CD4-positive, alpha-beta T cell treated with Interleukin-4 for 1 hour (primary cell): ENCODE results near the gene PRSS12.
"Not testable (repeated sequence)": the region's sequence is repeated elsewhere in the genome, so short reads cannot be mapped to it uniquely, and the experiment has no call there.

Experiments
- DNase-seq, 2 donors: peaks; one replicate each; pipeline ENCODE4 v3.0.0-alpha.2; 2020 to 2022

The PRSS12 gene

GRCh38 chr4:118314221-118314620 lies 38.6 kb downstream of the PRSS12 start:
- DNase-seq = no peak

GRCh38 chr4:118313098-118313497 lies 39.7 kb downstream of the PRSS12 start:
- no peak for DNase-seq

DNA sequence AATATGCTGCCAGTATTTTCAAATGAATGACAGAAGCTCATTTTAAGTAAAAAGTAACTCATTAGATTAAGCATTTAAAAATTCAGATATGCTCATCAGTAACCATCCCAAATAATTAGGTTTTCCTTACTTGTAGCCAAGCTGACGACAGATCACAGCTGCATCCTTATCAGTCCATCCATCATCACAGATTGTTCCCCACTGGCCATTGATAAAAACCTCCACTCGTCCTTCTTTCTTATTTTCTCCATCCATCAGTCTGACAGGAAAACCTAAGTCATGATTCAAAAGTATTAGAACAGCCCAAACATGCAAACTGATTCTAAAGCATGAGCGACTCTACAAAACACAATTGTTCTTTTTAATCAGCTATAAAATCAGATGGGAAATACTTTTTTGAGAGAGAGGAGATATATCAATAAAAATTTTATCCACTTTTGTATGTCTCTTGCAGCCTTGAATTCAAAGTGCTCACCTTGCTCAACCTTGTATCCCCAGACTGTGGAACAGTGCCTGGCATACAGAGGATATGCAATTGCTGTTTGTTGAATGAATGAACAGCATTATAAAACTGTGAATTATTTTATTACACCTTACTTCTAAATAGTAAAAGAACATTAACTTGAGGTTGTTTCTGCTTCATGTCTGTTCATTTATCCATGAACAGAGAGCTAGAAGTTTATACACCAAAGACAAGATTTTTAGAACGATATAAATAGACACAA lies 44.3 kb downstream of the PRSS12 start:
- no peak for DNase-seq

DNA sequence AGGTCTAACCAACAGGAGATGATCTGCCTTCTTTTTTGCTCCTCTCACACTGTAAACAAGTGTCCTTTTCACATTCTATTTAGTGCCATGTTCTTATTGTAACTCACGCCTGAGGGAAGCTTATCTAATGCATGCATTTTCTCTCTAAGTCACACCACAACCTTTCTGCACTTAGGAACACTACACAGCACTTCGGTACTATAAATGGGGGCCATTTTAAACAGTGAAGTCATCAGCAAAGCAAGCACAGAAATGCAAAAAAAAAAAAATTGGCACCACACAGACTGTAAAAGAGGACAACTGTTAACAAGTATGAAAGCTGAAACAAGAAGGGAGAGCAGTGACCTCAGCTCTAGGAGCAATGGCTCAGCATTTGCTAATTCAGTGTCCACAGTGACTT lies 45.2 kb downstream of the PRSS12 start:
- DNase-seq = no peak

GRCh38 chr4:118299619-118300018 lies 53.2 kb downstream of the PRSS12 start:
- DNase-seq = not testable (repeated sequence)

DNA sequence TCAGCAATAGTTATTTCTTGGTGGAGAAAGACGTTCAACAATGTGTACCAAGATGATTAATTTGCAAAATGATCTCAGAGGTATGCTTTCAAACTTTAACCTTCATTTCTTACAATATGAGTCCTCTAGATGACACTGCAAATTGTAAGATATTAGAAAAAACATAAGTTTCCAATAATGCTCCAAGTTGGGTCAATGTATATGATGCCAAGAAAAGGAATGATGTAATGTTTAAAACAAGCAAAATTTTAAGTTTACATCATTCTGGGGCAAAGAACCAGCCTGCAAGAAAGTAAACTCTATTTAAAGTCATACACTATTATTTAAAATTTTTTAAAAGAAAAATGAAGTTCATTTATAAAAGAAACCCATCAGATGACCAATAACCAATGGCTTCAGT lies 56.1 kb downstream of the PRSS12 start:
- no peak for DNase-seq

GRCh38 chr4:118290951-118291350 lies 61.9 kb downstream of the PRSS12 start:
- no peak for DNase-seq

DNA sequence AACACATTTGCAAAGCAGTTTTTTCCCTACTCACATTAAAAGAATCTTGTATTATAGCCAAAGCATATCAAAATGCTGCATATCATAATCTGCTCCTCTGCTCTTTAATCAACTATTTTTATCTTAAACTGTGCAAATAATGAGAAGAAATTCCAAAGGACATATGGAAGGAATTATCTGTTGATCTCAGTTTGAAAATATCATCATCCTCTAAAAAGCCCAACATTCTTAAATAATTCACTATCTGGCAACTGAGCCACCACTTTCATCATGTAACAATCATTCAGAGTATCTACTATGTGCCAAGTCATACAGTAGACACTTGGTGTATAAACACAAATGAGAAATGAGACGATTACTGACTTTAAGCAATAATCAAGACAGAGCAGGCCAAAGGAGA lies 63.0 kb downstream of the PRSS12 start:
- no peak for DNase-seq

GRCh38 chr4:118287711-118288451 lies 64.9 kb downstream of the PRSS12 start:
- no peak for DNase-seq

DNA sequence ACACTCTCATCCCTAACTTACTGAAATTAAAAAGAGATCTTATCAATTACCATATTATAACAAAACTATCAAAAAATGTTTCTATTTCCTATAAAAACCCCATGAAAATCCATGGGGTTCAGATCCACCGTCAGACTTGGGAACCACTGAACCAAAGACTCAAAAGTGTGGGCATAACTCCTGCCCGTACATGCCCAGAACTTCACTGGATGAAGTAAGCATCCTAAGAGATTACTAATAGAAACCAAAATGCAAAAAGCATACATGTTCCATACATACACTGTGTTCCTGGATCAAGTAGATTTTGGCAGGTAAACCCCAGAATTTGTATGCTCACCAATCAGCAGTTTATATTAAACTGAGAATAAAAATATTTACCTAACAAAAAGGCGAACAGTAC lies 66.1 kb downstream of the PRSS12 start:
- DNase-seq = no peak

DNA sequence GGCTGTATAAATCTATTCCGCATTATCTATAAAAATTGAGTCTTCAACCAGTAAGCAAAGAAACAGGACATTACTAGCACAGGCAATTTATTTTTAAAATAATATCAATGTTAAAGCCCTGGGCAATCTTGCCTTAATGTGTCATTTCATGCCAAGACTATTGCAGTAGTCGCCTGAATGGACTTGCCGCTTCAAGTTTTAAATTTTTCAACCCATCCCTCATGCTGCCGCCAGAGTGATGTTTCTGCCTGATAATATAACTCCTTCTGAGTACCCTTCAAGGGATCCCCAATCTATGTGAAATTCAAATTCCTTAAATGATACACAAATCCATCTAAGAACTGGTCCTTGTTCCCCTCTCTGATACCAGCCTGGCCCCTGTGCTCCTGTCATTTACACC lies 66.9 kb downstream of the PRSS12 start:
- DNase-seq = no peak

GRCh38 chr4:118284169-118284568 lies 68.6 kb downstream of the PRSS12 start:
- DNase-seq = peak in 1 of 2 donors; percentile 18

- DNase-seq = no peak
Measured at GRCh38 chr4:118282692-118283091, 70.1 kb downstream of the PRSS12 start.

GRCh38 chr4:118281611-118282442 lies 71.0 kb downstream of the PRSS12 start:
- DNase-seq = no peak

DNA sequence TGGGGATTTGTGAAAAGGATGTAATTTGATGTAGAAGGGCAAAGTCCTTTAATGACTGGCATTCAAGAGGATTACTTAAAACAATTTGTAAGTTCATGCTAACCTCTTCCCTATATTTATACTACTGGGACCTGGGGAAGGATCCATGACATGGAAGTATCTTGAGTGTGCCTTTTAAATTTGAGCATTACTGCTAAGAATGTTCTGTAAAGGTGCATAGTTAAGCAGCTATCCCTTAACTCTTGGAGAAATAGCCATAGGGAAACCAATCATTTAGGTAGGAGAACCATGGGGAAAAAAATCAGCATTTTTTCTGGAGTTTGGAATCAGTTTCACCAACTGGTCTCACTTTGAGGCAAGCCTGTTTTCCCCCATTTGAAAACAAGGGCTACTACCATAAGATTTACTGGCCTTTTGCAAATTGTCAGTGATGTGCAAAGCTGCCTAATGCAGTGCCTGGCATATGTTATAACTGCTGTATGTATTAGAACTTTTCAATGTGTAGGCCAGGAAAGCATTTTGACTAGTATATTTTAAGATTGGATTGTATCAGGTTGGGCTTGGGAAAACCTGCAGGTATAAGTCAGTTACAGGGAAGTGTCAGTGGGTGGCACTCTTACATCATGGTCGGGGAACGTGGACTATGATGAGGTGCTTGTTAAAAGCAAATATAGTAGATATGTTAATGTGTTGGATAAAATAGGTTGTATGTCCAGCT lies 72.1 kb downstream of the PRSS12 start:
- peak; percentile 57 to 62 for DNase-seq

DNA sequence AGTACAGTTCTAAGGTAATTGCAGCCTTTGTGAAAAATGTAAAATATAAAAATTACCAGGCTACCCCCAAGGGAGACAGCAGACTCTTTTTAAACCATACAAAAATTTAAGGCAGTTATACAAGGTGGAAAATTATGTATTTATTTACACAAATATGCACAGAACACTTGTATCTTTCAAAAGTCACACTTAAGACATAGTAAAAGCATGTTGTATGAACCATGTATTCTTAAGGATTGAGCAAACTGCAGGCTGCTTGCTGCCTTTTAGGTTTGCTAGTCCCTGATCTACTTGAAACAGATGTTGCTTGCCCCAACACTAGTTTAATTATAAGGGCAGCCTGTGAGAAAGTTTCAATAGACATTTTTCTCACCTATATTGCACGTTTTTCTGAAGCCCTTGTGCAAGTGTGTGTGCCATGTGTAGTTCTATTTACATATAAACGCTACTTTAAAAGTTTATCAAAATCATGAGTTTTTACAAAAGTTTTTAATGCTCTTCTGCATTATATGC lies 72.8 kb downstream of the PRSS12 start:
- no peak for DNase-seq

DNA sequence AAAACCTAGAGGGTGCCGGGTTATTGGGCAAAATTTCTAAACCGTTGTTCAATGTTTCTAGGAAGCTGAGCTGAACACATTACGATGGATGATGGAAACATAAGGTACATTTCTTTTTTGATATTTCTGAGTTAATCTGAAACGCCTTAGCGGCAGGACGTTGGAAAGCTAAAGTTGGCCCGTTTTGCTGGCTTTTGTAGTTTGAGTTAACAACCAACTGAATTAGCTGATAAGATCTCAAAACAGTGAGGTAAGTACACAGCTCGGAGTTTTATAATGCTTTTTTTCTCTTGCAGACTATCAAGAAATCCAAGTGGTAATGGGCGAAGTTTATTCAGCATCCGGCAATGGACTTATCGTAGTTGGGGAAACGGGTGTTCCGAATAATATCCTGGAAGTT lies 73.5 kb downstream of the PRSS12 start:
- peak in 1 of 2 donors; percentile 51 for DNase-seq

DNA sequence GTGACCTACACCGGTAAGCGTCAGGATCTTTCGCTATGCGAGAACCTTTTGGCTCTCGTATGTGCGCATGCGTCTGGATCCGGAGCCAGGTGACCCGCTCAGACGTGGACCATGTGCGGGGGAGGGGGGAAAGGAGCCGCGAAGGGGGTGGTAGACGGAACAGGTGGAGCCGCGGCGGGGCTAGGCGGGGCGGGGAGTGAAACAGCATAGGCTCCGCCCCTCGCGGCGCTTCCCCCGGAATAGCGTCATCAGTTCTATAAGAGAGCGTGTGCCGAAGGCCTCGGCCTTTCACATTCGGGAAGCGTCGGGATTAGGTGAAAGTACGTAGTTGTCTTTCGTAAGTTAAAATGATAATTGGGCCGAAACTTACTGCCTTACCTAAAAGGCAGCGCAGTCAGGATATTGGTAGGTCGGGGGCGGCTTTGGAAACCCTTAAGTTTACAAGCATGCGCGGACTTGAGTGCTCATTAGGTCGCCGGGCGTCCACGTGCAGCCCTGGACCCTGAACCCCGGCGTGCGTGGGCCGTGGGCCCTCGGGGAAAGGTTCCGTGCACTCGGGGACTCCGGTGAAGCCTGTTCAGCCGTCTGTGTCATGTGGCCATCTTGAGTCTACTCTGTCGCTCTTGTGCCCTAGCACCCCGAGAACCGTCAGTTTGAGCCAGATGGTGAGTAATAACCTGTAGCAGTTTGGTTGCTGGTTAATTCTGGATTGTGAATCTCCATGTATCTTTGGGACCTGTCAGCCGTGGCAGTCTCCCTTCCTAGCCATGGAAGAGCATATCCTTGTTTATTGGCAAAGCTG lies 74.1 kb downstream of the PRSS12 start:
- peak; percentile 98 for DNase-seq

- DNase-seq = no peak
Measured at GRCh38 chr4:118277243-118277642, 75.6 kb downstream of the PRSS12 start.

GRCh38 chr4:118276580-118276979 lies 76.2 kb downstream of the PRSS12 start:
- DNase-seq = no peak

GRCh38 chr4:118273642-118274041 lies 79.2 kb downstream of the PRSS12 start:
- no peak for DNase-seq

GRCh38 chr4:118271788-118272187 lies 81.0 kb downstream of the PRSS12 start:
- no peak for DNase-seq
